ENCODE data around the gene ALCAM.
"Not testable (repeated sequence)": the region's sequence is repeated elsewhere in the genome, so short reads cannot be mapped to it uniquely, and the experiment has no call there.

Gene ALCAM

DNA sequence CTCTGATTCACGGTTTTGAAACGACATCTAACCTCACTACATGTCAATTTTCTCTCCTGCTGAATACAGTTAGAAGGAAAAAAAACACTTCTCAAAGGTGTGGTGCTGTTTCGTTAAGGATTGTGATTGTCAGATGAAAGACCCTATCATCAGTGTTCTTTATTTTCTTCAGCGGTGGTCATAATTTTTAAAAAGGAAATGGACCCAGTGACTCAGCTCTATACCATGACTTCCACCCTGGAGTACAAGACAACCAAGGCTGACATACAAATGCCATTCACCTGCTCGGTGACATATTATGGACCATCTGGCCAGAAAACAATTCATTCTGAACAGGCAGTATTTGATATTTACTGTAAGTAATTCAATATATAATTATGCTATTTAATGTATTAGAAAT, 167.8 kb downstream of the ALCAM start:
- DNase-seq, result no peak

DNA sequence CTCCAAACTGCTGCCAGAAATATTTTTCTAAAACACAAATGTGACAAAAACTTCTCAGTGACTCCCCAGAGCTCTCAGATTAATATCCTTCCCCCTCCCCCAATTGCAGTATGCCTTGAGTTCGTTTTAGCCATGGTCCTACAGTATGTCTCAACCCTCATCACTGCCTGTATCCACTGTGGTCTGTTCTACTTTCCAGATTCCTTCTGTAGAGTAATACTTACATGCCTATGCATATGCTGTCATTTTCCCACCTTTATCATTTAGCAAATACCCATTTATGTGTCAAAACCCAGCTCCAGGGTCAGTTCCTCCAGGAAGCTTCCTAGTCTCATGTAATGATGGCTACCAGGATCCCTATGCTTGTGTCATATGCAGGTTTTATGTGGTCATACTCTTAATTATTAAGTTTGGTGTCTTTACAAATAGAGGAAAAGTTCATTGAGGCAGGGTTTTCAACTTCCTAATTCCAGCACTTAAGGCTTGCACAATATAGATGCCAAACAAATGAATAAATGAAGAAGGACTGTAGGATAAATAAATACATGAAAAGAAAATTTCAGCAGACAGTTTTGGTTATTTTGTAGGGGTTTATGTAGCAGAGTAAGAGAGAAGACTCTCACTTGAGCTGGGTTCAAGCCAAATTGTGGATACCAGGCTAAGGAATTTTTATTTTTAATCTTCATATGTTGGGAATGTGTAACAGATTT, 170.8 kb downstream of the ALCAM start:
- DNase-seq, result no peak

DNA sequence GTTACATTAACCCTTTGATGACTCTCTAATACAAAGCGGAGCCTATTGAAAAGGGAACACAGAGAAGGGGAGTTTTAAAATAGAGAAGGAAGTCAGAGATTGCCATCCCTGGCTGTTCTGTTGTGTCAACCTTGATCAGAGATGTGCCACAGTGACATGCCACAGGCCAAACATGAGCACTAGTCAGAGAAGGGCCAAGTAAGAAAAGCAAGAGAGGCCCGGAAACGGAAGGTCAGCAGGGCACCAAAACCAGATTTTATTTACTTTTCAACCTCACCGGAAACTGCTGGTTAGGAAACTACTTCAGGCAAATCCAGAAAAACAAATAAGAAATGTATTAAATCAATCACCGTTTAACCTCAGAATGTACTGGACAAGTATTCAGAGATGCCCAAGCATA, 171.8 kb downstream of the ALCAM start:
- no peak for DNase-seq

DNA sequence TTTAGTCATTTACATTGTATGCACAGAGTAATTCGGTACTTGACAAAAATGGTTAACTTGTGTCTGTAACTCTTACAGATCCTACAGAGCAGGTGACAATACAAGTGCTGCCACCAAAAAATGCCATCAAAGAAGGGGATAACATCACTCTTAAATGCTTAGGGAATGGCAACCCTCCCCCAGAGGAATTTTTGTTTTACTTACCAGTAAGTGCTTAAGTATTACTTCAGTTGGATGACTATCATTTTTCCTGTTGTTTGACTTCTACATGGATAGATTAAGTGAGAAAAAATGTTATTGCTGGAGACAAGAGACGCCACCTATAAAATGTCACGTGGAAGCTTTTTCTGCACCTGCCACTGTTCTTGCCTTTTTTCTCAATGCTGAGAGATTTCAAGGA, 173.2 kb downstream of the ALCAM start:
- DNase-seq, result peak; percentile 6 to 26

DNA sequence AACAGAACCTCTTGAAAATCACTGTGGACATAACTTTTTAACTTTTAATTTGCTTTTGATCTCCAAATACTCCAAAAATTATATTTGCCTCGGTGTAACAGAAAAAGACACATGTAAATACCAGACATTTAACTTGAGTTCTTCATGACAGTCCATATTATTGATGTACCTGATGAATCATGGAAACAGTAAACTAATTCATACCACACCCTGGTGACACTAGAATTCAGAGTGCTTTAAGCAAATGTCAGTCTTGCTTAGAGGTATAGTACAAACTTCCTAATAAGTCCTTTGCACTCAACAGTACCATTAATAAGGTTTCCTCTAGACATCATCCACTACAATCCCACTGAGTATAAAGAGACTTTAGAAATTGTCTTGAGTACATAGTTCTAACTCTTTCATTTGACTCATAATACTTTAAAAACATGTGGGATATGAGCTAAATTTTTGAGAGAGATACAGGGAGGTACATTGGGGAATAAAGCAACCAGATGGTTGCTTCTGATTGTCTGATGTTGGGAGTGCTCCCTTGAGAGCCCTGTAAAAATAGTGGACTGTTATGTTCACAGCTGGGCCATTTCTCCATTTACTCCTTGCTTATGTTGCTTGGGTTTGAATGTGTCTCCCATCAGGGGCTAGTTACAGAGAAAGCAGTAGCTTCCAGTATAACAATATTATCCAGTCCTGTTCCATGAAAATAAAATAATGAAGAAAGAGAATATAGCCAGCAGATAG, 175.7 kb downstream of the ALCAM start:
- no peak for DNase-seq

DNA sequence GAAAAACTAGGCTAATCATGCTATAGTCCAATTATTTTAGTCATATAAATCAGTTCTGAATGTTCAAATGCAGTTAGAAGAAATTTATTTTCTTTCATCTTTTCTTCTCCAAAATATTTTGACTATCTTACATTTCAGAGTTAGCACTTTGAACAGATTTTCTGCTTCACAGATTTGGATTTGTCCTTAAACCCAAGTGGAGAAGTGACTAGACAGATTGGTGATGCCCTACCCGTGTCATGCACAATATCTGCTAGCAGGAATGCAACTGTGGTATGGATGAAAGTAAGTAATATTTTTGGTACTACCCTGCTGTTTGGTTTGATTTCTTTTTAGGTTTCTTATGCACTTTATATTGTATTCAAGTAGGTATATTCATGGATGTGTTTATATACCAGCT, 178.3 kb downstream of the ALCAM start:
- DNase-seq, result no peak

DNA sequence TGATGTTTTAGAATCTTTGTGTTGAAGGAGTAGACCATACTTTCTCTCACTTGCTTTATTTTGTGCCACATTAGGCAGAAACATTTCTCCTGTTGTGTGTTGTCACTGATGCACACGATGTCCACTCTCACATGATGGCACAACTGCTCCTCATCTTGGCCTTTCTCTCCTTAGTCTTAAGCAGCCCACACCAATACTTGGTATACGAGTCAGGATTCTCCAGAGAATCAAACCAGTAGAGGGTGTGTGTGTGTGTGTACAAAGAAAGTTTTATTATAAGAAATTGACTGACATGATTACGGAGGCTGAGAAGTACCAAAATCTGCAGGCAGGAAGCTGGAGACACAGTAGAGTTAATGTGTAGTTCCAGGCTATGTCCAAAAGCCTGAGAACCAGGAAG, 187.1 kb downstream of the ALCAM start:
- no peak for DNase-seq

DNA sequence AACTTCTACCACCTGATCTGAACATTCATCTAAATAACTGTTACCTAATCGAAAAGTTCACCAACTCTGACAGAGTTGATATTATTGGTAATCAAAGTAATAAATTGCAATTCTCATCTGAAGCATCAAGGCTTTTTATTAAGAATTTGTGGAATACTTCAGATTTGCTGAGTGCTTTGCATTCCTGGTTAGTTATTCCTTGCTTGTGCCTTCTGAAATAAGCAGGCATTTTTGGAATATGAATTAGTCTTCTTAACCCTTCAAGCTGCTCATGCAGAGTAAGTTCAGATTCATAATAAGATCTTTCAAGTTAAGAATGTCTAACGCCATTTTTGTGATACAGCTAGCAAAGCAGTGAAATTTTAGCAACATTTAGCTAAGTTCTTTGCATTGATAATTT, 188.5 kb downstream of the ALCAM start:
- no peak for DNase-seq

DNA sequence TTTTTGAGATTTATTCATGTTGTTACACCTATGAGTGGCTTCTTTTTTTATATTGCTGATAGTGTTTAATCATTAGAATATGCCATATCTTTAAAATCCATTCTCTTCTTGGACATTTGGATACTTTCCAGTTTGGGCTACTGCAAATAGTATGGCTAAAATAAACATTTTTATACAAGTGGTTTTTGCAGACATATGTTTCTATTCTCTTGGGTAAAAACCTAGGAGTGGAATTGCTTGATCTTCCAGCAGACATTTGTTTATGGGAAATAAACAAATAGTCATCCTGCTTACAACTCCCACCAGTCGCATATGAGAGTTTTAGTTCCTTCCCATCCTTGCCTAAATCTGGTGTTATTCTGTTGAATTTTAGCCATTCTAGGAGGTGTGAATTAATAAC, 193.1 kb downstream of the ALCAM start:
- DNase-seq, result no peak

DNA sequence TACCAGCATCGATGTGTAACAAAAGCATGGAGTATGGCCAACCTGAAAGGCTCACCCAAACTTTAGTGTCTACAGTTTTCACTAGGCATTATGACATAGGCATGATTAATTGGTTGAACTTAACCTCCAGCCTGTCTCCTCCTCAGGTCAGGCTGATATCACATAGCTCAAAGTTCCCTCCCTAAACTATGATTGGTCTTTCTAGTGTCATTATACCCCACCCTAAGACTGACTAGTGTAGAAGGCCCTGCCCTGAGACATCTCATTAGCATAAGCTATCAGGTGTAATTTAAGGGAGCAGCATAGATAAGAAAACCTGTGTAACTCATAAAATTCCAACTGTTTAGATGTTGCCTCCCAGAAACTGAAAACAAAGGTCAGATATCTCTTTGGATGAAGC, 195.2 kb downstream of the ALCAM start:
- DNase-seq, result no peak

DNA sequence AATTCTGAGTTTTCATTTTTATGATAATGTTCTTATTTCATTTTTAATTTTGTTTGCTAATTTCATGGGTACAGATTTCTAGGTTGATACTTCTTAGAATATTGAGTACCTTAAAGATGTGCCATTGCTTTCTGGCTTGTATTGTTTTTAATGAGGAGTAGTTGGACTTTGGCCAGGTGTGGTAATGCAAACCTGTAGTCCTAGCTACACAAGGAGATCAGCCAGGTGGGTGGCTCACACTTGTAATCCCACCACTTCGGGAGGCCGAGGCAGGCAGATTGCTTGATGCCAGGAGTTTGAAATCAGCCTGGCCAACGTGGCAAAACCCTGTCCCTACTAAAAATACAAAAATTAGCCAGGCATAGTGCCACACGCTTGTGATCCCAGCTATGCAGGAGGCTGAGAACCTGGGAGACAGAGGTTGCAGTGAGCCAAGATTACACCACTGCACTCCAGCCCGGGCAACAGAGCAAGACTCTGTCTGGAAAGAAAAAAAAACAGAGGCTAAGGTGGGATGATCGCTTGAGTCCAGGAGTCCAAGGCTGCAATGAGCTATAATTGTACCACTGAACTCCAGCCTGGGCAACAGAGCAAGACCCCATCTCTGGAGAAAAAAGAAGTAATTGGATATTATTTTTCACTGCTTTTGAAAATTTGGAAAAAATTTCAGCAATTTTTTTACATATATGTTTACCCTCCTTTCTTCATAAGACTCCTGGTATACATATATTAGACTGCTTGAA, 198.0 kb downstream of the ALCAM start:
- no peak for DNase-seq

DNA sequence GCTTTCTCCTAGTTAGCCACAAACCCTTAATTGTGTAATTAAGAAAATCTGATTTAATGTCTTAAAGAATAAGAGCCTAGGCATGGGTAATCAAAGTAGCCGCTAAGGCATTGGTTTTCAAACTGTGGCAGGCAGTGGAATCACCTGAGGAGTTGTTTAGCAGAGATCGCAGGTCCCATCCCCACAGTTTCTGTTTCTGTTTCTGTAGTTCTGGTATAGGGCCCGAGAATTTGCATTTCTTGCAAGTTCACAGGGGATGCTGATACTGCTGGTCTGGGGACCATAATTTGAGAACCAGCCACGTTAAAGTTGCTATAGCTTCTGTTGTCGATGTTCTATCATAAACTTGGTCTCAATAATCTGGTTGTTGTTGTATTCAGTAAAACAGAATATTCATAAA, 204.3 kb downstream of the ALCAM start:
- DNase-seq, result no peak

DNA sequence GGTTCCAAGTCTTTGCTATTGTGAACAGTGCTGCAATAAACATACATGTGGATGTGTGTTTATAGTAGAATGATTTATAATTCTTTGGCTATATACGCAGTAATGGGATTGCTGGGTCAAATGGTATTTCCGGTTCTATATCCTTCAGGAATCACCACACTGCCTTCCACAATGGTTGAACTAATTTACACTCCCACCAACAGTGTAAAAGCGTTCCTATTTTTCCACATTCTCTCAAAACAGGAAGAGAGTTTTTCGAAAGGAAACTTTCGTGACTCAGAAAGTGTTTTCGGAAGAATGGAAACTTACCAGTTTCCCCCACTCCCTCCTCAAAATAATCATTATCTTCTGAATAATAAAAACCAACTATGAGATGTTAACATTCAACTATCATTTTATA, 205.8 kb downstream of the ALCAM start:
- DNase-seq, result no peak

DNA sequence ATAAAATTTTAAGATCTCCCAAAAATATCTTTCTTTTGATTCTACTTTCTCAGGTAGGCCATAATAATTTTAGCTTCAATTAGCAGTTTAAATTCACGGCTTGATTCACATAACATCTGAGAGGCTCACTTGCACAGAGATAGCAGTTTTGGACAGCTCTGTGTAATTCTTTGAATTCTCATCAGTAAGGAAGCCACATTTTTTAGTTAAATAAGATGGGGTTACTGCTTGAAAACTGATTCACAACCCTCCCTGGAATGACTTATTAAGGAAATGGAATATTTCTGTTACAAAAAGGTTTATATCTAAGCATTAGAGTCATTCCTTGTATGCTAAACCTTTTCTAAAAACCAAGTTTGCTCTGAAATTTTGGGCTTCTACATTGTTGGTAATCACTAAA, 212.7 kb downstream of the ALCAM start:
- DNase-seq, result no peak

DNA sequence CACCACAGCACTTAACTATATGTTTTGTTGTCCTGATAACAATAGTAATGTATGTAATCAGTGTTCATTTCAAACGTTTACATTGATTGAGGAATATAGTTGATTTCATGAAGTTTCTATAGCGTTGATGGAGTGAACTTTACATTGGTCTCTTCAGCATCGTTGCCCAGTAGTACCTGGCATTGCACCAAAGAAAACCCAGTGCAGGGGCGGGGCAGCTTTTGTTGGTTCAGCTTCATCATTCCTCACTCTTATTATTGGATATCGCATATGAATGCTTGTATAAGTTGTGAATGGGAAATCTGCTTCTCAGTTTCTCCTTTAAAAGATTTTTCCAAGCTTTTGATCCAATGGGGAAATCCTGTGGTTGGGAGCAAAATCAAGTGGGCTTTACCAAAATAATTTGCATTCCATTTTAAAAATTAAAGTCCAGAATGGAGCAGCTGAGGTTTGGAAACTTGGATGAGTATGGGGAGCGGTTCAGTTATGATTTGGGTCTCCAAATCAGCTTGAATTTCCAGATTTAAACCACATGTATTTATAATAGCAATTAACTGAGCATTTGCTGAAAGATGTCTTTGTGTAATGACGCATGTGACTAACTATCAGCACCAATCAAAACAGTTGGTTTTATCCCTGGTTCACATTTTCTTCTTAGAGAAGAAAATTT, 213.7 kb downstream of the ALCAM start:
- DNase-seq, result no peak

DNA sequence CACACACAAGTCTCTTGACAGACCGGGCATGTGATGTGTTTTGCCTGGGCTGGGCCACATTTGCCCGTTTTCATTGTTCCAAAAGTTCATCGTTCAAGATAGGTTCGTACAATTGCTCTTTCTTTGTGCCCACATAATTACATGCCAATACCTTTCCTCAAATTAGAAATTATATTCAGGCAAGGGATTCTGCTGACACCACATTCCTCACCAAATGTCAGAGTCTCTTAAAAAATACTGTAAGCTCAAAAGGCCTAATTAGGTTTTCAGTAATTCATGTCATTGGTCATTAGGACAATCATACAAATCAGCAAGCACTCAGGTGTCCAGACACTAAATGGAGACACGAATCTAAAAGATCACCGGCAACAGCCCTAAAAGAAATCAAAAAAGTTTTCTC, 215.3 kb downstream of the ALCAM start:
- DNase-seq, result no peak

DNA sequence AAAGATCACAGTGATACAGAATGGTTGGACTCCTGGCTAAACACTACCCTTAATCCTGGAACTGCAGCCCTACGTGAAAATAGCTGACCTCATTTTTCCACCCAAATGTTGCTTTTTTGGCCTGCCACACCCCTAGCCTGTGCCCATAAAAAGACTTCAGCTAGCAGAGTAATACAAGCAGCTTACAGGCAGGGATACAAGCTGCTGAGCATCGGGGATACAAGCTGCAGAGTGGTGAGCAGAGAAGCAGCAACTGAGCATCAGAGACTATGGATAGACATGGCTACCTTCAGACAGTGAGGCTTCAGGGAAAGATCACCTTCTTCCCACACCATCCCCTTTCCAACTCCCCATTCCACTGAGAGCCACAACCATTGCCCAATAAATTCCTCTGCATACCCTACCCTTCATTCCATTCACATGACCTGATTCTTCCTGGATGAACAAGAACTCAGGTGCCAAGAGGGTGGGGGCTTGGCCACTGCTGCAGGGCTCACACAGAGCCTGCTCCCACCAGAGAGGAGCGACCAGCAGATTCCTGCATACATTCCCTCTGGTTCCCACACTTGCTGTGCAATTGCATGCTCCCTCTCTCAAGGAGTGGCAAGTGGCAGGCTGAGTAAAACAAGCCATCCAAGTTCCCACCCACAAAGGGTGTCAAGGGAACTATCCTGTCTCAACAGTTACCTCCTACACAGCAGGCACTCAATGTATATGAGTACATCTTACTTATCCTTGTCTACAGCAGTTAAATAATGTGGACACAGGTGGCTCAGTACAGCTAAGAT, 217.5 kb downstream of the ALCAM start:
- no peak for DNase-seq

DNA sequence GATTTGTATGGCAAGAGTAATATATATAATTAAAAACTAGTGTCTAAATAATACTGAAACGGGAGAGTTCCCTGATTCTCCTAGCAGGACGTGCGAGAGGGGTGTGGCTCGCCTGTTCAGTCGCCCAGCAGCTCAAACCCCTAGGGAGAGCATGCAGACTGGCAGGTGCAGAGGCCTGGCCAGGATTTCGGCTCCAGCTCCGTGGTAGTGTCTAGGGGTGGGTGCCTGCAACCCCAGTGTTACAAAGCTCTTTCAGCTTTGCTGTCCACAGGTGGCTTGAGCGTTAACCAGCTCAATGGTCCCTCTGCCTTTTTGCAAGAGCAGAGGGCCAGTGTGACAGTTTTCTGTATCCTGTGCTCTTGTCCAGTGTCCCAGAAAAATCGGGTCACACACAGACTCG, 226.6 kb downstream of the ALCAM start:
- no peak for DNase-seq

DNA sequence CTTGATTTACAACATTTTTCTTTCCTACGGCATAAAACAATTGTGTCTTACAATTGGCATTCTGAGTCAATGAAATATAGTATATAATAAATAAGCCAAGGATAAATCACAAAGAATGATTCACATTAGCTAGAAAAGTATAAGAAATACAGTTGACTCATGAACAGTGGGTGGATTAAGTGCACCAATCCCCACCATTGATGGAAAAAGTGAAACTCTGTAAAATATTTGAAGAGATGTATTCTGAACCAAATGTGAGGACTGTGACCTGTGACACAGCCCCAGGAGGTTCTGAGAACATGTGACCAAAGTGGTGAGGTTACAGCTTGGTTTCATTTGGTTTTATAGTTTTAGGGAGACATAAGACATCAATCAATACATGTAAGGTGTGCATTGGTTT, 227.5 kb downstream of the ALCAM start:
- no peak for DNase-seq

DNA sequence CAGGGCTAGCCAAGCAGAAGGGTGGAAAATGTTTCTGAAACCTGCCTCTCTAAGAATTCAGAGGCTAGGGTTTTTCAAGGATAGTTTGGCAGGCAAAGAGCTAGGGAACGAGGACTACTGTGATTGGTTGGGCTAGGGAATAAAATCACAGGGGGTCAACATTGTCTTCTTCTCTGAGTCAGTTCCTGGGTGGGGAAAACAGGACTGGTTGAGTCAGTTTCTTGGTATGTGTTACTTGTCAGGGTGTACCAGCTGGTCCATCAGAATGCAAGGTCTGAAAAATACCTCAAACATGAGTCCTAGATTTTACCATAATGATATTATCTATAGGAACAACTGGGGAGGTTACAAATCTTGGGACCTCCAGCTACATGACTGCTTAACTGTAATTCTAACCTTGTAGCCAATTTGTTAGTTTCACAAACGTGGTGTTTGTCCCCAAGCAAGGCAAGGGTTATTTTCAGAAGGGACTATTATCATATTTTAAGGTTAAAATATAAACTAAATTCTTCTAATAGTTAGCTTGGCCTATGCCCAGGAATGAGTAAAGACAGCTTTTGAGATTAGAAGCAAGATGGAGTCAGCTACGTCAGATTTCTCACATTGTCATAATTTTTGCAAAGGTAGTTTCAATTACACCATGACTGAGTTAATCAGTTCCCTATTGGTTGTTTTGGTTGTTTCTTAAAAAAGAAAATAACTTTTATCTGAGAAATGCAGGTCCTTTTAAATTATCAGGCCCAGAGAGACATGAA, 231.5 kb downstream of the ALCAM start:
- no peak for DNase-seq

DNA sequence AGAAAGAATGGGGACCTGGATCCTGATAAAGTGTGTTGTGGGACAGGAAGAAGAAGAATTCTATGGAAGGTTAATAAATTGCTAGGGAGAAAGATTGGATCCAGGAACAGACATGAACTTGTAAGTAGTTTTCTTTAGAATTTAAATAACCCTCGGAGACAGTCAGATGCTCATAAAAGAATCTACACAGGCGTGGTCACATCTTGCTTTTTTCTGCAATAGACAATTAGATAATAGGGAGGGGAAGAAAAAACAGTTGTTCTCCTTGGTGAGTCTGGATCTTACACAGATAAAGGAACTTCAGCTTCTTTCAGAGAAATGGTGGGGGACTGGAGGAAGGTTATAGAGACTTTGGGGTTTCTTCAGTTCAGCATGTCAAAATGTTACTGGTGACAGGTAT, 232.6 kb downstream of the ALCAM start:
- no peak for DNase-seq

DNA sequence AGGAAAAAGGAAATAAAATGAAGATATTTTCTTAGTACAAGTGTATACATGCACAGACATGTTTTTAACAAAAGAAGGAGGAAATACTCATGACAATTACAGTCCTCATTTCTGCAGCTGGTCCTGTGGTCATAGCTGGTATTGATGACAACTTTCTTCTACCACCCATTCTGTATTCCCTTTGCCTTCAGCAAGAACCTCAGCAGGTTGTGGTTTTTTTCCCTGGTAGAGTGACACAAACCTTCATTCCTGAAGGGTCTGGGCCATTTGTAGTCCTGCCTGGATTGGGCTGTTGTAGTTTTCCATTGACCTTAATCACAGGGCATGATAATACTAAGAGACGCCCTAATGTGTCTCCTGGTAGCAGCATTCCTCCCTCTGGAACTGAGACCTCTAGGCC, 235.0 kb downstream of the ALCAM start:
- DNase-seq, result not testable (repeated sequence)

Data from NCI-H187 (cell line).